HepG2 (cell line): ENCODE measurements around the gene RBM23. TPM values are rescaled to one million over a fixed set of nuclear protein-coding genes. Genes with fewer than 3 reads are reported as not detected.

Experiments used
- ATF5 ChIP-seq: sonication (generic); formaldehyde crosslinking; IDR thresholded peaks from 2 replicates; pipeline ENCODE4 v1.4.0; 2020; ENCODE audit warnings: mild to moderate bottlenecking, low read depth, missing genetic modification reagents
- CBX1 ChIP-seq: IDR thresholded peaks from one replicate; pipeline ENCODE4 v1.6.1; 2016; ENCODE audit warnings: antibody characterized with exemption, low read depth
- ELF3 ChIP-seq: IDR thresholded peaks from 2 replicates; pipeline ENCODE4 v1.6.1; 2016; ENCODE audit warnings: missing genetic modification reagents, missing compliant biosample characterization
- FOXK1 ChIP-seq: sonication (generic); formaldehyde crosslinking; IDR thresholded peaks from 2 replicates; pipeline ENCODE4 v1.4.0; 2020; ENCODE audit warnings: low read depth, missing genetic modification reagents, borderline replicate concordance
- FOXP4 ChIP-seq: sonication (generic); formaldehyde crosslinking; IDR thresholded peaks from 2 replicates; pipeline ENCODE4 v1.4.0; 2020; ENCODE audit warnings: missing genetic modification reagents
- GLMP ChIP-seq: sonication (generic); formaldehyde crosslinking; IDR thresholded peaks from 2 replicates; pipeline ENCODE4 v1.9.0; 2021; ENCODE audit warnings: missing genetic modification reagents, mild to moderate bottlenecking, borderline replicate concordance
- HCFC1 ChIP-seq: fragments of 150-350 bp; IDR thresholded peaks from 2 replicates; pipeline ENCODE4 v1.6.1; 2014; ENCODE audit warnings: low read depth, low read length
- HINFP ChIP-seq: sonication (generic); formaldehyde crosslinking; IDR thresholded peaks from 2 replicates; pipeline ENCODE4 v1.4.0; 2020; ENCODE audit warnings: low read depth, mild to moderate bottlenecking, missing genetic modification reagents
- KDM1A ChIP-seq: IDR thresholded peaks from 2 replicates; pipeline ENCODE4 v1.6.1; 2016; ENCODE audit warnings: missing compliant biosample characterization
- NFE2 ChIP-seq: sonication (generic); formaldehyde crosslinking; IDR thresholded peaks from 2 replicates; pipeline ENCODE4 v1.4.0; 2020; ENCODE audit warnings: missing genetic modification reagents
- NFIB ChIP-seq: sonication (generic); formaldehyde crosslinking; IDR thresholded peaks from 2 replicates; pipeline ENCODE4 v1.9.0; 2021; ENCODE audit warnings: missing genetic modification reagents, mild to moderate bottlenecking, borderline replicate concordance
- POLR2AphosphoS5 ChIP-seq: IDR thresholded peaks from 2 replicates; pipeline ENCODE4 v1.6.1; 2012; ENCODE audit warnings: low read depth, low read length
- RBAK ChIP-seq: sonication (generic); formaldehyde crosslinking; IDR thresholded peaks from 2 replicates; pipeline ENCODE4 v1.5.1; 2020; ENCODE audit warnings: mild to moderate bottlenecking, missing genetic modification reagents
- RFX3 ChIP-seq: IDR thresholded peaks from 2 replicates; pipeline ENCODE4 v1.6.1; 2016; ENCODE audit warnings: missing biosample characterization, missing genetic modification reagents
- SRY ChIP-seq: sonication (generic); formaldehyde crosslinking; IDR thresholded peaks from 2 replicates; pipeline ENCODE4 v1.8.0; 2022; ENCODE audit warnings: mild to moderate bottlenecking, missing genetic modification reagents
- ZNF205 ChIP-seq: IDR thresholded peaks from 2 replicates; pipeline ENCODE4 v1.6.1; 2018; ENCODE audit warnings: missing biosample characterization, missing genetic modification reagents
- ZNF646 ChIP-seq: sonication (generic); formaldehyde crosslinking; IDR thresholded peaks from 2 replicates; pipeline ENCODE4 v1.9.0; 2021; ENCODE audit warnings: mild to moderate bottlenecking, missing genetic modification reagents
- ZNF740 ChIP-seq: sonication (generic); formaldehyde crosslinking; IDR thresholded peaks from 2 replicates; pipeline ENCODE4 v1.4.0; 2020; ENCODE audit warnings: missing genetic modification reagents
- polyA plus RNA-seq, 8 experiments: library from polyadenylated mRNA; depleted of rRNA in 3 of 8; stranded (reverse) in 7 of 8; unstranded in 1 of 8; fragments of >200 nt; fragmentation: Illumina TruSeq in 4 of 8; extraction: Trizol in 4 of 8; gene quantifications; 2 replicates each; pipeline versions ENCODE4 v1.2.1 to v1.2.3, GENCODE V29; 2011 to 2016; ENCODE audit warnings: low read depth in 4 of 8, missing spikeins in 1 of 8, mixed read lengths in 1 of 8; ENCODE audit not compliant: insufficient read depth in 1 of 8
- total RNA-seq, 5 experiments: library from RNA; depleted of rRNA; stranded (reverse); fragments of >200 nt; fragmentation: Illumina TruSeq; extraction: Trizol; gene quantifications; 2 replicates each; pipeline ENCODE4 v1.2.3, GENCODE V29; 2016; ENCODE audit warnings: low read depth in 1 of 5

RBM23 gene
- total and polyA plus RNA-seq, 2 of the 13 experiments (the other 11 are each of a cell fraction or from before 2014, with no cell fraction given) = 1.5 to 2.1 TPM

- TF ChIP-seq HINFP (CRISPR knock-in tag) (0 out of 2 replicates have a peak, but pooled peaks have one; percentile 71), ZNF646 (CRISPR knock-in tag) (no peak), SRY (no peak), RFX3 (no peak), HCFC1 (0 out of 2 replicates have a peak, but pooled peaks have one; percentile 4), ZNF205 (CRISPR knock-in tag) (0 out of 2 replicates have a peak, but pooled peaks have one; percentile 62), CBX1 (no peak), ZNF740 (CRISPR knock-in tag) (peak; percentile 88), ELF3 (CRISPR knock-in tag) (0 out of 2 replicates have a peak, but pooled peaks have one; percentile 13), POLR2AphosphoS5 (no peak), NFE2 (CRISPR knock-in tag) (no peak), NFIB (CRISPR knock-in tag) (no peak), FOXP4 (CRISPR knock-in tag) (no peak), ATF5 (CRISPR knock-in tag) (no peak), RBAK (CRISPR knock-in tag) (no peak), GLMP (CRISPR knock-in tag) (no peak), KDM1A (CRISPR knock-in tag) (no peak), FOXK1 (CRISPR knock-in tag) (peak; percentile 28; the same call in 1 of the 2 replicates)
These were observed 18.7 kb downstream of the RBM23 start (continued) for GRCh38 chr14:22900081-22900799.
